Inflammatory macrophage treated with lipopolysaccharide for 4 hours (primary cell): ENCODE data around the gene SLC25A45.
A peak's percentile ranks its signal among the peaks of the same experiment; 100 is the strongest.

ENCODE experiments used
- DNase-seq: peaks from one replicate; pipeline ENCODE4 v3.0.0-alpha.2; 2020

Gene SLC25A45, protein sequence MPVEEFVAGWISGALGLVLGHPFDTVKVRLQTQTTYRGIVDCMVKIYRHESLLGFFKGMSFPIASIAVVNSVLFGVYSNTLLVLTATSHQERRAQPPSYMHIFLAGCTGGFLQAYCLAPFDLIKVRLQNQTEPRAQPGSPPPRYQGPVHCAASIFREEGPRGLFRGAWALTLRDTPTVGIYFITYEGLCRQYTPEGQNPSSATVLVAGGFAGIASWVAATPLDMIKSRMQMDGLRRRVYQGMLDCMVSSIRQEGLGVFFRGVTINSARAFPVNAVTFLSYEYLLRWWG

DNA sequence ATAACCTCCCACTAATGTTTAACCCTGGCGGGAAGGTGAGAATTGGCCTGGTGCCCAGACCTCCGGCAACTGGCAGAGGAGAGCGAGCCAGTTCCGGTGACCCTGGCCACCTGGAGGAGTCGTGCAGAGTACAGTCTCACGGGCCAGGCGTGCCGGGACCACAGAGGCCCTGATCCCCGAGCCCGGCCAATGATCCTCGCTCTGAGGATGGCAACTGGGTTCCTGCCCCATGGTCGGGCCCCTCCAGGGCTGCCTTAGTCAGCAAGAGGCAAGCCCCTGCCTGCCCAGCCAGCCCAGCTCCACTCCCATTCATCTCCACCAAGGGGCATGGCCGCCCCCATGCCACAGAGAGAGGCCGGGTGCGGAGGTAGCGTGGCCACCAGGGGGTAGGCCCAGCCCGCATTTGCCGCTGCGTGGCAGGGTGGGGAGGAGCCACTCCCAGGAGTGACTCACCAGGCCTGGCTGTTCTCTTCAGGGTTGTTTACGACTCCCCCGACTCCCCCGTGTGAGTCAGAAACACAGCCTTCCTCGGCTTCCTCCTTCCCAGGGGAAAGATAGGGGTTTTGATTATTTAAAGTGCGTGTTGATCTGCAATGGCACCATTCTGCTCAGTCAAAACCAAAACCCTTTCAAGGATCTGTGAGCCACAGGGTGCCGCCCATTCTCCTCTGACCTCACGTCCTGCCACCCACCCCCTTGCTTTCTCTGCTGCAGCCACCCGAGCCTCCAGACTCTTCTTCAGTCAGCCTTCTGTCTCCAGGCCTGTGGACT lies at the start of gene SLC25A45:
Gene SLC25A45 (minus strand): TSS at position 614 of the 771 bp plus-strand sequence. CDS start 695 bp downstream, outside the sequence.
- peak; percentile 99 for DNase-seq

GRCh38 chr11:65431451-65432099 lies 49.1 kb upstream of the SLC25A45 start:
- peak; percentile 70 for DNase-seq

GRCh38 chr11:65430406-65431217 lies 48.2 kb upstream of the SLC25A45 start:
- peak; percentile 67 for DNase-seq

DNA sequence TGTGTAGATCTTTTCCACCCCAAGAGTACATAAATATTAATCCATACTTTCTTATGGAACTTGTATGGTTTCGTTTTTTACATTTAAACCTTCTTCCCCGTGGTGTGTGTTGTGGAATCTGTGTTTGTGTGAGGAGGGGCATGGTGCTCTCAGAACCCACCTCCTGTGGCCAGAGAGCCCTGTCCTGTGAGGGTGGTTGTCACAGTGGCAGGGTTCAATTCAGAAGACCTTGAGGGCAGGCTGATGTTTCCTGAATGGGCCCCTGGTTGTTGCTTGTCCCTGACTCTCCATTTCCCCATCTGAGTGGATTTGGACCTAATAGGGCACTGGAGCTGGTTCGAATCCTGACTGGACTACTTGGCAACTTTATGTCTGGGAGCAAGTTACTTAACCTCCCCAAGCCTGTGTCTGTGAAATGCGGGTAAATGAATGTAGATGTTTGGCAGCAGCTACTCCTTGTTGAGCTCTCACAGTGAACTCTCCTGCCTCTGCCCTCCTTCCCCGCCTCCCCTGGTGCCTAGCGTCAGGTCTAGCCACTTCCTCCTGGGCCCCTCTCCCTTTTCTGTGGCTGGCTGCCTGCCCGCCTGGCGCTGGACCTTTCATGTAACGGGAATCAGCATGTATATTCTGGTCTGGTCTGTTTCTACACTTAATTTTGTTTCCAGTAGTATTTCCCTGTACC lies 47.4 kb upstream of the SLC25A45 start:
- DNase-seq: peak; percentile 57

GRCh38 chr11:65429068-65429681 lies 46.7 kb upstream of the SLC25A45 start:
- peak; percentile 57 for DNase-seq

GRCh38 chr11:65428578-65429067 lies 46.2 kb upstream of the SLC25A45 start:
- DNase-seq: peak; percentile 11

DNA sequence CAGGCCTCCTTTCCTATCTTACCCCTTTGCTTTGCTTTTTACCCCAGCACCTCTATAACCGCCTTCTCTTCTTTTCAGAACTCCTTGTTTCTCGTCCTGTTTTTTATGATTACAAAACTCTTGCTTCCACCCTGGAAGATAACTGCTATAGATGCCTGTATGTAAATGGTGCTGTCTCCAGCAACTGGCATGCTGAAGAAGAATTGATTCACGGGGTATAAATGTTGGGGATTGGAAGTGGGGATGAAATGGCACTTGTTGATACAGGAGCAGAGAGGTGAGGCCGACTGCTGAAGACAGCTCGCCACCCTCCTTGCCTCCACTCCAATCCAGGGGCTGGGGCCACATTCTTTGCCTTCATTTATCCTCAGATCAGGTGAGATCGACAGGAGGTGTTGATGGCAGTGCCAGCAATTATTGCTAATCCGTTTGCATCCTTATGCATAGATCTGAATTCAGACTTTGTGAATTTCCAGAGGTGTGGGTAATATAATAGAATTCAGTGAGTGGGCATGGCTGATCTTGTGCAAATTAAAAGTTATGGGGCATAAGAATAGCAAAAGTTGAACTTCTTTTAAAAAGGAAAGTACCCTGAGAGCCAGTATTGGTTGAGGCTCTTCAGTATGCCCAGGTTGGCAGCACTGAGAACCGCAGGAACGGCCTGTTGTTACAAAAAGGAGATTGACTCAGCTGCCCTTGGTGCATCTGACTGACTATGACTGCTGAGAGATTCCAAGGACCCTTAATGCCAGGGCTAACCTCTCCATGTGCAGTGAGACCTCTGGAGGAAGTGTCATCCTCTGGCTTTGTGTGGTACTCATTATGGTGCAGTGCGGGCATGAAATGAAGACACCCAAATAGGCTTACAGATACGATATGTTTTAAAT lies 45.5 kb upstream of the SLC25A45 start:
- peak; percentile 50 for DNase-seq

- DNase-seq: peak; percentile 57
Measured at GRCh38 chr11:65426839-65427690, 44.6 kb upstream of the SLC25A45 start.

DNA sequence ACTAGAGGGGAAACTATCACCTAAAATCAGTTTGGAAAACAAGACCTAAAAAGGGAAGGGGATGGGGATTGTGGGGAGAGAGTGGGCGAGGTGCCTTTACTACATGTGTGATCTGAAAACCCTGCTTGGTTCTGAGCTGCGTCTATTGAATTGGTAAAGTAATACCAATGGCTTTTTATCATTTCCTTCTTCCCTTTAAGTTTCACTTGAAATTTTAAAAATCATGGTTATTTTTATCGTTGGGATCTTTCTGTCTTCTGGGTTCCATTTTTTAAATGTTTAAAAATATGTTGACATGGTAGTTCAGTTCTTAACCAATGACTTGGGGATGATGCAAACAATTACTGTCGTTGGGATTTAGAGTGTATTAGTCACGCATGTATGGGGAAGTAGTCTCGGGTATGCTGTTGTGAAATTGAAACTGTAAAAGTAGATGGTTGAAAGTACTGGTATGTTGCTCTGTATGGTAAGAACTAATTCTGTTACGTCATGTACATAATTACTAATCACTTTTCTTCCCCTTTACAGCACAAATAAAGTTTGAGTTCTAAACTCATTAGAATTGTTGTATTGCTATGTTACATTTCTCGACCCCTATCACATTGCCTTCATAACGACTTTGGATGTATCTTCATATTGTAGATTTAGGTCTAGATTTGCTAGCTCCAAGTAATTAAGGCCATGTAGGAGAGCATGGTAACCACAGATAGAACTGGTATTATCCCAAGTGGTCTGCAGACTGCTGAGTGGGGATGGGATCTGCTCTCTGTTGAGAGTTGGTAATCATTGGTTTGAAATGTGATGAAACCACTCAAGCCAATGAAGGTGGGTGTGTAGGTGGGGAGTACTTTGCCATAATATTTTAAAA lies 43.8 kb upstream of the SLC25A45 start:
- peak; percentile 99 for DNase-seq

DNA sequence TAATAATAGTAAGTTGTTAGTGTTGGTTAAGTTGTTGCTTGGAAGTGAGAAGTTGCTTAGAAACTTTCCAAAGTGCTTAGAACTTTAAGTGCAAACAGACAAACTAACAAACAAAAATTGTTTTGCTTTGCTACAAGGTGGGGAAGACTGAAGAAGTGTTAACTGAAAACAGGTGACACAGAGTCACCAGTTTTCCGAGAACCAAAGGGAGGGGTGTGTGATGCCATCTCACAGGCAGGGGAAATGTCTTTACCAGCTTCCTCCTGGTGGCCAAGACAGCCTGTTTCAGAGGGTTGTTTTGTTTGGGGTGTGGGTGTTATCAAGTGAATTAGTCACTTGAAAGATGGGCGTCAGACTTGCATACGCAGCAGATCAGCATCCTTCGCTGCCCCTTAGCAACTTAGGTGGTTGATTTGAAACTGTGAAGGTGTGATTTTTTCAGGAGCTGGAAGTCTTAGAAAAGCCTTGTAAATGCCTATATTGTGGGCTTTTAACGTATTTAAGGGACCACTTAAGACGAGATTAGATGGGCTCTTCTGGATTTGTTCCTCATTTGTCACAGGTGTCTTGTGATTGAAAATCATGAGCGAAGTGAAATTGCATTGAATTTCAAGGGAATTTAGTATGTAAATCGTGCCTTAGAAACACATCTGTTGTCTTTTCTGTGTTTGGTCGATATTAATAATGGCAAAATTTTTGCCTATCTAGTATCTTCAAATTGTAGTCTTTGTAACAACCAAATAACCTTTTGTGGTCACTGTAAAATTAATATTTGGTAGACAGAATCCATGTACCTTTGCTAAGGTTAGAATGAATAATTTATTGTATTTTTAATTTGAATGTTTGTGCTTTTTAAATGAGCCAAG lies 42.9 kb upstream of the SLC25A45 start:
- DNase-seq: peak; percentile 96

DNA sequence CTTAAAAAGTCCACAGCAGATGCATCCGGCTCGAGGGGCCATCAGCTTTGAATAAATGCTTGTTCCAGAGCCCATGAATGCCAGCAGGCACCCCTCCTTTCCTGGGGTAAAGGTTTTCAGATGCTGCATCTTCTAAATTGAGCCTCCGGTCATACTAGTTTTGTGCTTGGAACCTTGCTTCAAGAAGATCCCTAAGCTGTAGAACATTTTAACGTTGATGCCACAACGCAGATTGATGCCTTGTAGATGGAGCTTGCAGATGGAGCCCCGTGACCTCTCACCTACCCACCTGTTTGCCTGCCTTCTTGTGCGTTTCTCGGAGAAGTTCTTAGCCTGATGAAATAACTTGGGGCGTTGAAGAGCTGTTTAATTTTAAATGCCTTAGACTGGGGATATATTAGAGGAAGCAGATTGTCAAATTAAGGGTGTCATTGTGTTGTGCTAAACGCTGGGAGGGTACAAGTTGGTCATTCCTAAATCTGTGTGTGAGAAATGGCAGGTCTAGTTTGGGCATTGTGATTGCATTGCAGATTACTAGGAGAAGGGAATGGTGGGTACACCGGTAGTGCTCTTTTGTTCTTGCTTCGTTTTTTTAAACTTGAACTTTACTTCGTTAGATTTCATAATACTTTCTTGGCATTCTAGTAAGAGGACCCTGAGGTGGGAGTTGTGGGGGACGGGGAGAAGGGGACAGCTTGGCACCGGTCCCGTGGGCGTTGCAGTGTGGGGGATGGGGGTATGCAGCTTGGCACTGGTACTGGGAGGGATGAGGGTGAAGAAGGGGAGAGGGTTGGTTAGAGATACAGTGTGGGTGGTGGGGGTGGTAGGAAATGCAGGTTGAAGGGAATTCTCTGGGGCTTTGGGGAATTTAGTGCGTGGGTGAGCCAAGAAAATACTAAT lies 42.0 kb upstream of the SLC25A45 start:
- DNase-seq: no peak

GRCh38 chr11:65423516-65424204 lies 41.2 kb upstream of the SLC25A45 start:
- DNase-seq: peak; percentile 46

- peak; percentile 94 for DNase-seq
Measured at GRCh38 chr11:65422633-65423515, 40.4 kb upstream of the SLC25A45 start, which contains the start of gene NEAT1. TSS of gene NEAT1 (plus strand) at chr11:65422798.
